Natural killer cell treated with Interleukin-12 subunit alpha and Interleukin-12 subunit beta and Interleukin-15 and Interleukin-18, amount 100 ng/mL, for 72 hours (primary cell): ENCODE results near the gene ANOS1. TPM values are rescaled to one million over a fixed set of nuclear protein-coding genes. Genes with fewer than 3 reads are reported as not detected.

ENCODE experiments used
- ATAC-seq, 2 donors: fragments of 150-1000 bp; cut with Tn5 transposase in 1 of 2; sonication (Bioruptor Pico), chemical (Tn5 transposase) in 1 of 2; 2 replicates each; pipeline ENCODE4 v1.10.0; 2021
- DNase-seq: peaks from one replicate; pipeline ENCODE4 v3.0.0; 2022; ENCODE audit warnings: low spot score
- H3K27ac Mint-ChIP-seq, 2 donors: 1 replicate in 1 of 2; 2 replicates in 1 of 2; pipeline ENCODE4 v1.8.0; 2022; ENCODE audit warnings: mixed read lengths in 2 of 2, mild to moderate bottlenecking in 1 of 2, moderate library complexity in 1 of 2
- H3K27me3 Mint-ChIP-seq, 2 donors: 1 replicate in 1 of 2; 2 replicates in 1 of 2; pipeline ENCODE4 v1.8.0; 2022; ENCODE audit warnings: mixed read lengths in 2 of 2
- H3K36me3 Mint-ChIP-seq: one replicate; pipeline ENCODE4 v1.8.0; 2022; ENCODE audit warnings: mixed read lengths
- H3K4me1 Mint-ChIP-seq, 2 donors: 1 replicate in 1 of 2; 2 replicates in 1 of 2; pipeline ENCODE4 v1.8.0; 2022; ENCODE audit warnings: low read depth in 2 of 2, mixed read lengths in 2 of 2, mild to moderate bottlenecking in 1 of 2
- H3K4me3 Mint-ChIP-seq: one replicate; pipeline ENCODE4 v1.8.0; 2022; ENCODE audit warnings: mixed read lengths
- H3K9me3 Mint-ChIP-seq: 2 replicates; pipeline ENCODE4 v1.8.0; 2022; ENCODE audit warnings: mixed read lengths
- total RNA-seq, 2 donors: library from RNA; stranded (reverse); gene quantifications; one replicate each; pipeline ENCODE4 v1.2.3, GENCODE V29; 2022

Gene ANOS1
- total RNA-seq, 2 donors from 2014 or later: not detected

DNA sequence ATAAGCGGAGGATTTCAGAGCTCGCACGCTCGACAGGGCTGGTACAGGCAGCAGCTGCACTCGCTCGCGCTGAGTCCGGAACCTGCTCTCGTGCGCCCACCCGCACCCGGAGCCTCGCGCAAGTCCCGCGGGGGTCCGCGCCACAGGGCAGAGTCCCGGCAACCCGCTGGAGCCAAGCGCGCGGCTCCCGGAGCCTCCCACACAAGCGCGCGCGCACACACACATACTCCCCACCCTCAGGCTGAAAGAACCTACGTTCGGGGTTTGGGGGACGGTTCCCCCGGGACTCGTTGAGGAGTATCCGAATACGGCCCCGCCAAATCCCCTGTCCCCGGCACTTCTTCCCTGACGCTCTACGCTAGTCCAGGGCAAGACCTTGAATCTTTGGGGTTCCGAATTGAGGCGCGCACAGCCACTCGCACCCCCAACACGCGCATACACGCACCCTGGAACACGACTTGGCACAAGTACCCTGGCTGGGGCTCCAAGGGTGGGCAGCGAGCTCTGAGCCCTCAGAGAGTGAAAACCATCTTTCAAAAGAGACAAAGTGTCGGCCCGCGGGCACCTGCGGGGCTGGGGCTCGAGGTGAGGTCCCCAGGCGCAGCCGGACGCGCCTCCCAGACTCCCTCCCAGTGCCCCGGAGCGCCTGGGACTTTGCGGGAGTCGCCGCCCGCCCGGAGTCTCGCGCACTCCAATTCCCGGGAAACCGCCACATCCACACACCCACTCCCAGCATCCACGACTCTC, 952 bp downstream of the ANOS1 start:
- DNase-seq (no peak), ATAC-seq (no peak)
- H3K4me1 Mint-ChIP-seq: peaks cover 0 to 3% of the 10 kb centered on the region in 2 donors
- H3K9me3 Mint-ChIP-seq: no peaks in the 10 kb centered on the region
- H3K27me3 Mint-ChIP-seq: peaks cover 12 to 18% of the 10 kb centered on the region in 2 donors
- H3K27ac Mint-ChIP-seq: no peak overlapping the region
- no peak overlapping the region for H3K4me3 Mint-ChIP-seq
- H3K36me3 Mint-ChIP-seq: no peaks in the 10 kb centered on the region

DNA sequence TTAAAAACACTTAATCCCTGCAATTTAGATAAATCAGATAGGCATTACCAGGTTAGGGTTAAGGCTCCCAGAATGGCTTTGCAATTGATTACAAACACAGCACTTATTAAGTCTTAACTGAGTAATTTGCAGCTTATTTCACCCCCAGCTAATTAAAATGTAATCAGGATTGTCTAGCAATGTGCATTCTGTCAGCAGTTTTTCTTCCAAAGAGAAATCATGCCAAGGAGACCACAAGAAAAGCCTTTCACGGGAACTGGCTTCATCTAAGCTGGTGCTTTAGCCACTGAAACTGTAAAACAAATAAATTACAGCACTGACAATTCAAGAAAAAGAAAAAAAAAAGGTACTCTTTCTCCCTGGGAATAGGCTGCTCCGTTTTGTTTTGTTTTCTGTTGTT, 2.1 kb downstream of the ANOS1 start:
- peaks cover 12 to 18% of the 10 kb centered on the region in 2 donors for H3K27me3 Mint-ChIP-seq
- H3K9me3 Mint-ChIP-seq: no peaks in the 10 kb centered on the region
- DNase-seq (no peak), ATAC-seq (no peak)
- H3K4me3 Mint-ChIP-seq: no peak overlapping the region
- no peak overlapping the region for H3K27ac Mint-ChIP-seq
- no peaks in the 10 kb centered on the region for H3K36me3 Mint-ChIP-seq
- H3K4me1 Mint-ChIP-seq: peaks cover 0 to 3% of the 10 kb centered on the region in 2 donors

DNA sequence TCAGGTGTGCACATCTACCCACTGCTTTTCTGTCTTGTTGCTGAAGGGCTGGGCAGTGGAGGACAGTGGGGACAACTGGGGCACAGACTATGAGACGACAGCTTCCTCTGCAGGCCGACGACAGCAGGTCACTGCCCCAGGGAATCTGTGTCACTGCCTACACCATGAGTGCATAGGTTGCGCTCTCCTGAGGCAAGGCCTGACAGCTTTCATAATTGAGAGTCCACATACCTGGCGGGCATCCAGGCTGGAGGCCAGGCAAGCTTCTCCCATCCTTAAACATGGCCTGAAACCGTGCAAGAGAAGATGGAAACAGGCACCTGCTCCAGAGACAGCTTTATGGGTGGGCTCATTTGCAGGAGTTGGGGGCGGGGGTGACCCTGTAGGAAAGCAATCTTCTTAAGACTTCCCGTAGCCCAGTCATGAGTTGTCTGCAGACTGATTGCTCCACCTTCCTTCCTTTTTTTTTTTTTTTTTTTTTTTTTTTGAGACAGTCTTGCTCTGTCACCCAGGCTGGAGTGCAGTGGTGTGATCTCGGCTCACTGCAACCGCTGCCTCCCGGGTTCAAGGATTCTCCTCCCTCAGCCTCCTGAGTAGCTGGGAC, 2.9 kb downstream of the ANOS1 start:
- no peaks in the 10 kb centered on the region for H3K9me3 Mint-ChIP-seq
- ATAC-seq (no peak), DNase-seq (no peak)
- peaks cover 13 to 21% of the 10 kb centered on the region in 2 donors for H3K27me3 Mint-ChIP-seq
- no peaks in the 10 kb centered on the region for H3K36me3 Mint-ChIP-seq
- no peak overlapping the region for H3K4me3 Mint-ChIP-seq
- no peak overlapping the region for H3K27ac Mint-ChIP-seq
- peaks cover 0 to 3% of the 10 kb centered on the region in 2 donors for H3K4me1 Mint-ChIP-seq

GRCh38 chrX:8726031-8726652, 5.8 kb downstream of the ANOS1 start:
- ATAC-seq (no peak), DNase-seq (no peak)
- no peaks in the 10 kb centered on the region for H3K4me1 Mint-ChIP-seq
- peaks cover 5 to 24% of the 10 kb centered on the region in 2 donors for H3K27me3 Mint-ChIP-seq
- H3K4me3 Mint-ChIP-seq: no peak overlapping the region
- H3K9me3 Mint-ChIP-seq: peaks cover 2% of the 10 kb centered on the region
- no peaks in the 10 kb centered on the region for H3K36me3 Mint-ChIP-seq
- no peak overlapping the region for H3K27ac Mint-ChIP-seq

DNA sequence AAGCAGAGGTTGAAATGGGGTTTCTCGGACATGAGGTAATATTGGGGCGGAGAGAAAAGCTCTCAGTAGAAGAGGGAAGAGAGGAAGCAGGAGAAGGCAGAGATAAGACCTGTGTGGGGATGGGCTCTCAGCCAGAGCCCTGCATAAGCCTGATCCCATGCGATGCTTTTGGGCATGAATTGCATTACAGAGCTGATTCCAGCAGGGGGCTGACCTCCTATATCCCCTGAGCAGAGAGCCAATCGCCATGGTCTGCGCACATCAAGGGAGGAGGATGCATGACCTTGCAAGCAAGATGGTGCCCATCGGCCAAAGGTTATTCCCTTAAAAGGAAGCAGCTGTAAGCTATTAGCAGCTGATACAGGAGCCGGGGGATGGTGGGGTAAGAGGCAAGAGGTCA, 7.6 kb downstream of the ANOS1 start:
- DNase-seq (no peak), ATAC-seq (no peak)
- no peak overlapping the region for H3K4me3 Mint-ChIP-seq
- no peaks in the 10 kb centered on the region for H3K4me1 Mint-ChIP-seq
- peaks cover 2% of the 10 kb centered on the region for H3K9me3 Mint-ChIP-seq
- peaks cover 5 to 21% of the 10 kb centered on the region in 2 donors for H3K27me3 Mint-ChIP-seq
- H3K36me3 Mint-ChIP-seq: no peaks in the 10 kb centered on the region
- no peak overlapping the region for H3K27ac Mint-ChIP-seq

DNA sequence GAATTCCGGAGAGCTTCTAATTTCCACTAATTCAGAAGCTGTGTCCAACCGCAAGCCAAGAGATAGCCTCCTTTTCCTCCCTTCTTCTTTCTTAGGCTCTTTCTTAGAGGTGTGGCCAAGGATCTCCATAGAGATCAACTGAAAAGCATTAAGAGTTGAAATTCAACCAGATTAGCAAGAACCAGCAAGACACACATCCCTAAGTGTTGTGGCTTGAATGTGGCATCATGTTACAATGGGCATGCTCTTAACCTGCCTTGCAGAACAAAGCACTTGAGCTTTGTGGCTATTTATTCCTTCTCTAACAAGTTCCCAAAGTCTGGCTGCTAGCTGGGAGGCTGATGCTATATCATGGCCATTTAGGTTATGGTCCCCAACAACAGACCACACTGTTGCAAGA, 10.4 kb downstream of the ANOS1 start:
- H3K9me3 Mint-ChIP-seq: peaks cover 2% of the 10 kb centered on the region
- no peak overlapping the region for H3K4me3 Mint-ChIP-seq
- H3K27me3 Mint-ChIP-seq: peaks cover 5 to 18% of the 10 kb centered on the region in 2 donors
- H3K36me3 Mint-ChIP-seq: no peaks in the 10 kb centered on the region
- no peak overlapping the region for H3K27ac Mint-ChIP-seq
- H3K4me1 Mint-ChIP-seq: no peaks in the 10 kb centered on the region
- DNase-seq (no peak), ATAC-seq (no peak)

- Mint-ChIP-seq H3K9me3 (peaks cover 2% of the 10 kb centered on the region), H3K27me3 (peaks cover 5 to 15% of the 10 kb centered on the region in 2 donors), H3K4me1 (no peaks in the 10 kb centered on the region), H3K4me3 (no peak overlapping the region), H3K36me3 (no peaks in the 10 kb centered on the region), H3K27ac (no peak overlapping the region)
- ATAC-seq (no peak), DNase-seq (no peak)
Observed at GRCh38 chrX:8720136-8720535, 11.8 kb downstream of the ANOS1 start.

DNA sequence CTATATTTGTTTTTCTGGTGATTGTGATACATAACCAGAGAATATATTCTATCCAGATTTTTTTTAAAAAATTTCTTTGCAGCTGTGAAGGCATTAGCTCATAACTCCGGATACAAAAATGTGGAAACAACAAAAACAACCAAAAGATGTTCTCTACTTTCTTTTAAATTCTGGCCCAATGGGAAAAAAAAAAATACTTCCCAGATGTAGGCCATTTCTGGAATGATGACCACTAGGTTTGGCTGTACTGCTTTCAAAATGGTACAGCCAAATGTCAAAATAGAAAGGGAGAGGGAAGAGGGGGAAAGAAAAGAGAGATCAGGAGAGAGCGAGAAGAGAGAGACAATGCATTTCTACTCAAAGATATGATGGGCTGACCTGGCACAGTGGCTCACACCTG, 14.6 kb downstream of the ANOS1 start:
- H3K27ac Mint-ChIP-seq: no peak overlapping the region

DNA sequence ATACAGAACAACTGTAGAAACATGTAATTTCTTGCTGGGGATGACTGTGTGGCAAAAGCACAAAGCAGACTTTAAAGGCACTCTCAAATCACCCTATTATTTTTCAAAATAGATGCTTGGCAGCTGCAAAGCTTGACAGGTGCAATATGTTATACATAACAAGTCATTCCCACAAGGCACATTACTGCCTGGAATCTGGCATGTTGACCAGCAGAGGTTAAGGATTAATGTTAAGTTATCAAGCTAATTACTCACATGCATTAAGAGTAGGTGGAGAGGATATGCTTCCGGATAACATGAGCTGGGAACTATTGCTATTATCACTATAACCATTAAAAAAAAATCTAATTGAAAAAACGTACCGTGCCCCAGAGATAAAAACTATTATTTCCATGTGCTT, 17.8 kb downstream of the ANOS1 start:
- Mint-ChIP-seq H3K9me3 (no peaks in the 10 kb centered on the region), H3K27ac (no peak overlapping the region), H3K4me1 (no peaks in the 10 kb centered on the region), H3K27me3 (peaks cover 0 to 2% of the 10 kb centered on the region in 2 donors), H3K36me3 (no peaks in the 10 kb centered on the region), H3K4me3 (no peak overlapping the region)
- ATAC-seq (no peak), DNase-seq (no peak)

More for the DNA sequence above, 14.6 kb downstream of the ANOS1 start:
- ATAC-seq: no peak
- H3K27me3 Mint-ChIP-seq: peaks cover 0 to 7% of the 10 kb centered on the region in 2 donors
- H3K4me3 Mint-ChIP-seq: no peak overlapping the region
- H3K36me3 Mint-ChIP-seq: no peaks in the 10 kb centered on the region
- DNase-seq: no peak
- peaks cover 2% of the 10 kb centered on the region for H3K9me3 Mint-ChIP-seq
- no peaks in the 10 kb centered on the region for H3K4me1 Mint-ChIP-seq

GRCh38 chrX:8711401-8711800, 20.5 kb downstream of the ANOS1 start:
- ATAC-seq (no peak), DNase-seq (no peak)
- H3K36me3 Mint-ChIP-seq: no peaks in the 10 kb centered on the region
- no peak overlapping the region for H3K4me3 Mint-ChIP-seq
- no peak overlapping the region for H3K27ac Mint-ChIP-seq
- H3K4me1 Mint-ChIP-seq: no peaks in the 10 kb centered on the region
- H3K27me3 Mint-ChIP-seq: peaks cover 0 to 5% of the 10 kb centered on the region in 2 donors
- H3K9me3 Mint-ChIP-seq: no peaks in the 10 kb centered on the region

DNA sequence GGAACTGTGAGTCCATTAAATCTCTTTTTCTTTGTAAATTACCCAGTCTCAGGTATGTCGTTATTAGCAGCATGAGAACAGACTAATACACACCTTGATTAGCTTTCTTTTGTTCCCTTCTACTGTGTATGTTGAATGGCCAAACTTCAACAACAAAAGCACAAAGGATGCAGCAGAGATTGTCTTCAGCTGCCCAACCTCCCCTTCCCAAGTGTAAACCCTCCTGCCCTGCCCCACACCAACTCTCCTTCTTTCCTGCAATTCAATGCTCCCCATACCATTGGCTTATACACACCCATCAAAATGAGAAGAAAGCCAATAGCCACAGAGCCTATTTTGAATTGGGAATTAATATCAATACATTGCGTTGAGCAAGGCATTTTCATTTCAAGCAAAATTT, 27.8 kb downstream of the ANOS1 start:
- H3K4me1 Mint-ChIP-seq: no peaks in the 10 kb centered on the region
- peaks cover 3 to 6% of the 10 kb centered on the region in 2 donors for H3K27me3 Mint-ChIP-seq
- peaks cover 5% of the 10 kb centered on the region for H3K9me3 Mint-ChIP-seq
- DNase-seq (no peak), ATAC-seq (no peak)
- H3K36me3 Mint-ChIP-seq: no peaks in the 10 kb centered on the region
- H3K27ac Mint-ChIP-seq: no peak overlapping the region
- no peak overlapping the region for H3K4me3 Mint-ChIP-seq

DNA sequence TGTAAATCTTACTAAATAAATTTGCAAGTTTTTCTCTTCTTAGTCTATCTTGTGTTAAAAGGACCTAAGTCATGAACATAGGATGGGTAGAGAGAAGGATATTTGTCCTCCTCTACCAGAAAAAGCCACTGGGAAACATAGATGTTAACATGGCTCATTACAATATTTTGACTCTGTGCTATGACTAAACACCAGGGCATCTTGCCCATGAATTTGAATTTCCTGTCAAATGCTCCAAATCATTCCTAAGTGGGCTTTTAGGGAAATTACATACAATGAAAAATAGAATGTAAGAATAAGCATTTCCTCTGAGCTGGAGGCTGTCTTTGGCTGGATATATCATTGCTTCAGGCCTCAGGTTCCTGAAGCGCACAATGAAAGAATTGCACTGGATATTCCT, 39.1 kb downstream of the ANOS1 start:
- DNase-seq: no peak
- ATAC-seq: no peak
- Mint-ChIP-seq H3K9me3 (peaks cover 2% of the 10 kb centered on the region), H3K36me3 (no peaks in the 10 kb centered on the region), H3K4me1 (no peaks in the 10 kb centered on the region), H3K27me3 (peaks cover 5% of the 10 kb centered on the region in 2 donors), H3K27ac (no peak overlapping the region), H3K4me3 (no peak overlapping the region)

DNA sequence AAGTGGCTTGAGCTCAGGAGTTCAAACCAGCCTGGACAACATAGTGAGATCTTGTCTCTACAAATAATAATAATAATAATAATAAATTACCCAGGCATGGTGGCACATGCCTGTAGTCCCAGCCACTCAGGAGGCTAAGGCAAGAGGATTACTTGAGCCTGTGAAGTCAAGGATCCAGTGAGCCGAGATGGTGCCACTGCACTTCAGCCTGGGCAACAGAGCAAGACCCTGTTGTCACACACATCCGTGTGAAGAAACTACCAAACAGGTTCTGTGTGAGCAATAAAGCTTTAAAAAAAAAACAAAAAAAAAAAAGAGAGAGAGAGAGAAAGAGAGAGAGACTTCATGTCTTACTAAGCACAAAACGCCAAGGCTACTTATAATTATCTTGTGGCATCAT, 42.5 kb downstream of the ANOS1 start:
- H3K9me3 Mint-ChIP-seq: peaks cover 5% of the 10 kb centered on the region
- no peak overlapping the region for H3K4me3 Mint-ChIP-seq
- no peak for DNase-seq
- no peaks in the 10 kb centered on the region for H3K36me3 Mint-ChIP-seq
- ATAC-seq: no peak
- H3K27me3 Mint-ChIP-seq: peaks cover 5% of the 10 kb centered on the region in 2 donors
- no peak overlapping the region for H3K27ac Mint-ChIP-seq
- no peaks in the 10 kb centered on the region for H3K4me1 Mint-ChIP-seq

DNA sequence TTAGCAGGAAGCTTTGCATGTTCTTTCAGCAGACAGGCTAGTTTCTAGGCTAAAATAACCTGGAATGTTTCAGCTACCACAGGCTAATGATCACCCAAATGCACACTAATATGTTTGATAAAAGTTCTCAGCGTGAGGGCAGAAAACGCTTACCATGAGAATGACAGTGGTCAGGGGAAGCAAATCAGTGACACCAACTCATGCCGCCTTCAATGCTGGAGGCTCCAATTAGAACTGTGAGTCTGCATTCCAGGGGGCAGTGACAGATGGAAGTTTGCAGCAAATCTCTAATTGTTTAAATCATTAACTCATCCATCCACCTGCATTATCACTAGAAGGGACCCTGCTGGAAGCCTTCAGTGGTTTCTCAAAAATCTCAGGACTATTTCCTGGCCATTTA, 43.2 kb downstream of the ANOS1 start:
- ATAC-seq: no peak
- H3K27me3 Mint-ChIP-seq: peaks cover 5% of the 10 kb centered on the region in 2 donors
- peaks cover 5% of the 10 kb centered on the region for H3K9me3 Mint-ChIP-seq
- no peaks in the 10 kb centered on the region for H3K4me1 Mint-ChIP-seq
- H3K4me3 Mint-ChIP-seq: no peak overlapping the region
- no peak overlapping the region for H3K27ac Mint-ChIP-seq
- no peak for DNase-seq
- no peaks in the 10 kb centered on the region for H3K36me3 Mint-ChIP-seq
